ENCODE measurements around the gene PNPLA2.
A peak's percentile ranks its signal among the peaks of the same experiment; 100 is the strongest.

PNPLA2 gene

DNA sequence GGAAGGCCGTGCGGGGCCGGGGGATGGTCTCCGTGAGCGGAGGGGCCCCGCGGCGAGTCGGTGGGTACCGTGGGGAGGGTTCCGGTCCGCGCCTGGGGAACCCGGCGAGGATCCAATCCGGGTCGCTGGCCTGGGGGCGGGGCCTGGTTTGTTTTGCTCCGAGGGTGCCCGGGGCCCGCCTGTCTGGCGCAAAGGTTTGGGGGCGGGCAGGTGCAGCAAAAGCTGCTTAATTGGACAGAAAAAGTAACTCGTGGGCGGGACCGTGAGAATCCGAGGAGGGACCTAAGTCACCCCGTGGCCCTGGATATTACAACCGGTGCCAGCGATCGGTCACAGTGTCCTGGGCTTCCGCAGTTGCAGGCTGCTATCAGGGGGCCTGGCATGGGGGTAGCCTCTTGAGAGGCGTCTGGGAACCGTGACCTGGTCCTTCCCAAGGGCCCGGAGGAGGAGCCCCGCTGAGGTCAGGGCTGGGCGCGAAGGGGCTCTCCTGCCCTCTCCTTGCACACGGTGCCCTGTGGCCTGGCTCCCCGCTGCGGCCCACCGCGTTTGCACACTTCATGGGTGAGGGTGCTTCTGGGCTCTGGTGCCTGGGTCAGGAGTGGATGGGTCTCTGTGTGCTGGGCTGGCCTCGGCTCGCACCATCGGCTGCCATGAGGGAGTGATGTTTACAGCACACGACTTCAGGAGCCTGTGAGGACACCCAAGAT, 1.4 kb downstream of the PNPLA2 start:
- peak; percentile 51 for DNase-seq

DNA sequence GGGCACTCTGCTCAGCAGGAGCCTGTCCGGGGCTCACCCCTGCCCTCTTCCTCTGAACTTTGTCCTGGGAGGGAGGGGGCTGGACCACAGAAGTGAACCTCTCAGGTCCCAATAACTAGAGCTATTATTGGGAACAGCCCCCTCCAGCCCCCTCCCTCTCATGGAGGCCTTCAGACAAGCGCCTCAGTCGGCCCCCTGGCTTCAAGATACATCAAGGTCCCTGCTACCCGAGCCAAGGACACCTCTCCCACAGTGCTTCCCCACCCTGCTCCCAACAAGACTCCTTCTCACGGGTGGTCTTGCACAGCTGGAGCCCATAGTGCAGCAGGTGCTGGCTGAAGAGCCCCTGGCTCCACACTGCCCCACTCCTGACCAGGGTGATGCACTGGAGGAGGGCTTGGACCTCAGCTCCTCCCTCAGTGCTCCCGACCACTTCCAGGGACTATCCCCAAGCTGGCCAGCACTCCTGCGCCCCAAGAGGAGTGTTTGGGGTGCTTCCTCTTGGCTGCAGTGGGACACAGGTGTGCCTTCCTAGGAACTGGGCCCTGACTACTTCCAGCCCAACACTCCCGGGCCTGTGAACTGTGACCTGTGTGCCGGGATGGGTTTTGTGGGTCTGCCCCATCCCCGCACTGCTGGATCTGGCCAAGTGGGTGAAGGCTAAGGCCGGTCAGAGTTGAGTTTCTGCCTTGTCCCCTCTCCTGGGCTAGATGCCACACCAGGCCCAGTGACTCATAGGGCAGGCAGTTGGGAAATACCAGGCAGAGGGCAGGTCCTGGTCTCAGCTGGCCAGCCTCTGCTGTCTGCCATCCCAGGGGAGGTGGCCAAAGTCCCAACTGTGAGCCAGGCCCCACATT, 2.2 kb downstream of the PNPLA2 start:
- DNase-seq = no peak

DNA sequence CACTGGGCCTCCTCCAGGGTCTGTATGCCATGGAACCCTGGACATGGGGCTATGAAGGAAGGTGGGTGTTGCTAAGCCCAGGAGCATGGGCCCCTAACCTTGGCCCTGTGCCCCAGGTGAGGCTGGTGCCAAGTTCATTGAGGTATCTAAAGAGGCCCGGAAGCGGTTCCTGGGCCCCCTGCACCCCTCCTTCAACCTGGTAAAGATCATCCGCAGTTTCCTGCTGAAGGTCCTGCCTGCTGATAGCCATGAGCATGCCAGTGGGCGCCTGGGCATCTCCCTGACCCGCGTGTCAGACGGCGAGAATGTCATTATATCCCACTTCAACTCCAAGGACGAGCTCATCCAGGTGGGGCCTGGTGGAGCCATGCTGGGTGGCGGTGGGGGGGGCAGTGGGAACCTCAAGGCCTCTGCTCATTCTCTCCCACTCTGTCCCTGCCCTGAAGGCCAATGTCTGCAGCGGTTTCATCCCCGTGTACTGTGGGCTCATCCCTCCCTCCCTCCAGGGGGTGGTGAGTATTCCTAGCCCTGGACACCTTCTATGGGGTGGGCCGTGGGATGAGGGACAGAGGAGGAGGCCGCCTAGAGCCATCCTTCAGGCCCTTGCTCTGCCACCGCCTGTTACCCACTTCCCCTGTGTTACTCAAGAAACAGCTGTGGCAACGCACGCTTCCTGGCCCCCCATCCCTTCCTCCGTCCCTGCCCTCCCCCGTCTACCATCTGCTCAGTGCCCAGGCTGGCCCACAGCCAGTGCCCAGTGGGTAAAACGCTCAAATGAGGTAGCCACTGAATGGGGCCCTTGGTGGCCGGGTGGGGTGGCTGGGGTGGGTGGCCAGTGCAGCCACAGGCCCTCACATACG, 3.0 kb downstream of the PNPLA2 start:
- no peak for DNase-seq

DNA sequence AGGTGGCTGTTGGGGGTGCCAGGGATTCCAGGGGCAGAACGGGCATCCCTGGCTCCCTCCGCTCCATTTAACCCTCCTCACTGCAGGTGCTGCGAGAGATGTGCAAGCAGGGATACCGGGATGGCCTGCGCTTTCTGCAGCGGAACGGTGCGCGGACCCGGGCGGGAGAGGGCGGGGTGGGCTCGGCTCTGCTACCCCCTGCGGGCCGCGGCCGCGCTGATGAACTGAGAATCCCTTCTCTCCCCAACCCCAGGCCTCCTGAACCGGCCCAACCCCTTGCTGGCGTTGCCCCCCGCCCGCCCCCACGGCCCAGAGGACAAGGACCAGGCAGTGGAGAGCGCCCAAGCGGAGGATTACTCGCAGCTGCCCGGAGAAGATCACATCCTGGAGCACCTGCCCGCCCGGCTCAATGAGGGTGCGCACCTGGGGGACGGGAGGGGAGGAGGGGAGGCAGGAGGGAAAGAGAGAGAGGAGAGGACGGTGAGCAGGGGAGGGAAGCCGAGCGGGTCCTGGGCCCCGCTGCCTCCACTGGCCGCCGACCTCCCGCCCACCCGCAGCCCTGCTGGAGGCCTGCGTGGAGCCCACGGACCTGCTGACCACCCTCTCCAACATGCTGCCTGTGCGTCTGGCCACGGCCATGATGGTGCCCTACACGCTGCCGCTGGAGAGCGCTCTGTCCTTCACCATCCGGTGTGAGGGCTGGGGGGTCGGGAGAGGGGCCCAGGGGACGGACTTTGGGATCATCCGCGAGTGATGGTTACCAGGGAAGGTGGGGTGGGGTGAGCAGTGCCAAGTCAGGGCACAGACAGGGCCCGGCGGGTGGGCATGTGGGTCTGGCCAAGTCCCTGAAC, 5.0 kb downstream of the PNPLA2 start:
- DNase-seq = no peak

DNA sequence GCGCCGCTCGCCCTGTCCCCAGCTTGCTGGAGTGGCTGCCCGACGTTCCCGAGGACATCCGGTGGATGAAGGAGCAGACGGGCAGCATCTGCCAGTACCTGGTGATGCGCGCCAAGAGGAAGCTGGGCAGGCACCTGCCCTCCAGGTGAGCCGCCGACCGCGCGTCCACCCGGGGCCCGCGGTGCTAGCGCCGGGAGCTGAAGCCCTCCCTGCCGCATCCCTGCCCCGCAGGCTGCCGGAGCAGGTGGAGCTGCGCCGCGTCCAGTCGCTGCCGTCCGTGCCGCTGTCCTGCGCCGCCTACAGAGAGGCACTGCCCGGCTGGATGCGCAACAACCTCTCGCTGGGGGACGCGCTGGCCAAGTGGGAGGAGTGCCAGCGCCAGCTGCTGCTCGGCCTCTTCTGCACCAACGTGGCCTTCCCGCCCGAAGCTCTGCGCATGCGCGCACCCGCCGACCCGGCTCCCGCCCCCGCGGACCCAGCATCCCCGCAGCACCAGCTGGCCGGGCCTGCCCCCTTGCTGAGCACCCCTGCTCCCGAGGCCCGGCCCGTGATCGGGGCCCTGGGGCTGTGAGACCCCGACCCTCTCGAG, 5.7 kb downstream of the PNPLA2 start:
- peak; percentile 61 for DNase-seq

DNA sequence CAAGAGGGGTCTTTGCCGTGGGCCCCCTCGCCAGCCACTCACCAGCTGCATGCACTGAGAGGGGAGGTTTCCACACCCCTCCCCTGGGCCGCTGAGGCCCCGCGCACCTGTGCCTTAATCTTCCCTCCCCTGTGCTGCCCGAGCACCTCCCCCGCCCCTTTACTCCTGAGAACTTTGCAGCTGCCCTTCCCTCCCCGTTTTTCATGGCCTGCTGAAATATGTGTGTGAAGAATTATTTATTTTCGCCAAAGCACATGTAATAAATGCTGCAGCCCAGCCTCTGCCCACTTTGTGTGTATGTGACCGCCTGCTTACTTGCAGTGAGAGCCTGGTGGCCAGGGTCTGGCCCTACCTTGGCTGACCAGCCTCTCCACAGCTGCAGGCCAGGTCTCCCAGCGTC, 6.2 kb downstream of the PNPLA2 start:
- DNase-seq = no peak

DNA sequence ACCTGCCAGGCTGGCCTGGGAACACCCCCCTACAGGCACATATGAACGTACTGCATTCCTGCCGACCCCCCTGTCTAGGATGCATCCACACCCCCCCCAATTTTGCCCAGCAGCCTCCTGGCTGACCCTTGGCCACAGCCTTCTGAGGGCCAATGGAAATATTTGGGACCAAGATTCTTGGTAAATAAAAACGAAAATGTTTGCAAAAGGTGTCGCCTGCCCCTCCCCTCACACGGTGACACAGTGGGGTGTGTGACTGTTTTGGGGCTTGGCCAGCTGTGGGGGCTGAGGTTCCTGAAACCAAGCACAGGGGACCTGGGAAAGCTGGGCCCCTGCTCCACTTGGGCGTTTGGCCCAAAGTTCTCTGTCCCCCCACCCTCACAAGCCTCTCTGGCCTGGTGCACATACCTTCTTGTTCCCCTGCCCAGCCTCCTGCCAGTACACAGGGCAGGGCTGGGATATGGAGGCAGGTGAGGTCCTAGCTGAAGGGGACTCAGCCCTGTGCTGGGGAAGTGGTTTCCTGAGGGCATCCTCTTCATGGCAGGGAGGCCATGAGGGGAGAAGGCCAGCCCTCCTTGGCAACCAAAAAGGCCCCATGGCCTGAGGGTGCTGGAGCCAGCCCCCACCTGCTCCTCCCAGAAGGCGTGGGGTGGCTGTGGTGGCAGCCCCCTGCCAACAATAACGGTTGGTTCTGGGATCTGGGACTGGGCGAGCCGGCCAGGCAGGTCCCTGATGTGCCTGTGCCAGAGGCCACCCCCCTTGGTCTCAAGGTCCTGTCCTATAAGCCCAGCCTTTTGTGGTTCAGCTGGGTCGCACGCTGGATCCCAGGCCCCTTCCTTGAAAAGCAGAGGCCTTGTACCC, 6.9 kb downstream of the PNPLA2 start:
- DNase-seq = no peak

DNA sequence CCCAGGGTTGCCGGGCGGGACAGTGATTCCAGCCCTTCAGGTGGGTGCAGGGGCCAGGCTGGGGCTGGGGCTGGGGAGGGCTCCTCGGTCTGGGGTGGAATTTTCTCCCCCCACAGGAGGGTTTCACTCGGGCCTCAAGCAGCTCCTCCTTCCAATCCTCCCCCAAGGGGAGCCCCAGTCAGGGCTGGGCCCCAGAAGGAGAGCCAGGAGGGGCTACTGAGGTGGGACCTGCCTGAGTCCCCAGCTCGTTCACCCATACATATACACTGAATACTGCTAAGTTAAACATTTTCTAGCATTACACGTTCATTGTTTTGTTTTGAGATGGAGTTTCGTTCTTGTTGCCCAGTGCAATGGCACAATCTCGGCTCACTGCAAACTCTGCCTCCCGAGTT, 7.5 kb downstream of the PNPLA2 start:
- no peak for DNase-seq

DNA sequence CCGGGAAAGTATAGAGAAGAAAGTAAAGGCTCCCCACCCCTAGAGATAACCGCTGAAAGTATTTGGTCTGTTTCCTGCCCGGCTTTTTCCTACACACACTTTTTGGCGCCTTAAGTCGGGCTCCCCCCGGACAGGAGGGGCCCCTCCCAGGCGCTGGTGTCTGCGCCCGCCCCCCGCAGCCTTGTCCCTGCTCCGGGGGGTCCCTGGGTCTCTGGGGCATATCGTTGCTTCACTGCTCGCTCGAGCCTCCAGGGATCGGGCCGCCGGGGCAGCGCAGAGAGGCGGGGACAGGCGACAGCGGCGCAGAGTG, 8.1 kb downstream of the PNPLA2 start:
- DNase-seq = no peak

DNA sequence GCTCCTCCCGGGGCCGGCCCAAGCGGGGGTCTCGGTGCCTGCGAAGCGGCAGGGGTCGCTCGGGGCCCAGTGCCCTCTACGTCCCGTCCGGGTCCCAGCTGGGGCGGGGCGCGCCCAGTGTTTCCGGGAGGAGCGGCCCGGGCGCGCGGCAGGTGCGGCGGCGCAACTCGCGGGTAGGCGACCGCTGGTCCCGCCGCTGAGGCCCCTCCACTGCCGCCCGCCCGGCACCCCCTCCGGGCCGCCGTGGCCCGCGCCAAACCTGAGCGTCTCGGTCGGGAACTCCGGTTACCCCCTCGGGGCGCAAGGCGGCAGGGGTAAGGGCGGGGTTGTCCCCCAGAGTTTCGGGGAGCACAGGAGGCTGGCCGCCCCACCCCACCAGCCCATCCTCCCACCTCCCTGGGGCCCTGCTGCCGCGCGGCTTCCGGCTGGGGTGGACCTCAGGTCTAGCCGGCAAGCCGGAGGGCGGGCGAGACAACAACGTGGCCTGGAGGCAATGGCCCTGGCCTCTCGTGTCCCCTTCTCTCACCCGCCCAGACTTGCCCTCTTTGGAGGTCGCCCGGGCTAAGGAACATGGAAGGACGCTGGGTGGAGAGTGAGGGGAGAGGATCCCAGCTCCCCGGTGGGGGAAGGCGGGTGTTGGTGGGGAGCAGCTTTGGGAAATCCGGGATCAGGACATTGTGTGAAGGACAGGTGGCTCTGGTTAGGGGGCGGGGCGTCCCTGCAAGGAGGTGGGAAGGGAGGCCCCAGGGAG, 8.6 kb downstream of the PNPLA2 start:
- DNase-seq = peak; percentile 54

DNA sequence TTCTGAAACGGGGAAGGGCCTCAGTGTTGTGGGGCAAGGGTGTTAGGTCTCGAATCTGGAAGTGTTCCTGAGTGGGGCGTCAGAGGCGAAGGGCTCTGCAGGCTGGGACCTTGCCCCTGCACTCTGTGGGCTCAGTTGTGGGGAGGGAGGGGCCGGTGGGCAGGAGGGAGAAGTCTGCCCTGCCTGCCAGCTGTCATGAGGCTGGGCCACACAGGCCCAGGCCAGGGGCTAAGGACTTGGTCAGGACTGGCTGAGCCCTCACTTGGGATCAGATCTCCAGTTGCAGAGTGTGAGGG, 9.1 kb downstream of the PNPLA2 start, which contains the start of gene CRACR2B:
TSS of gene CRACR2B (plus strand) at position 23 of the 296 bp plus-strand sequence. CDS start 689 bp downstream, outside the sequence.
- no peak for DNase-seq

DNA sequence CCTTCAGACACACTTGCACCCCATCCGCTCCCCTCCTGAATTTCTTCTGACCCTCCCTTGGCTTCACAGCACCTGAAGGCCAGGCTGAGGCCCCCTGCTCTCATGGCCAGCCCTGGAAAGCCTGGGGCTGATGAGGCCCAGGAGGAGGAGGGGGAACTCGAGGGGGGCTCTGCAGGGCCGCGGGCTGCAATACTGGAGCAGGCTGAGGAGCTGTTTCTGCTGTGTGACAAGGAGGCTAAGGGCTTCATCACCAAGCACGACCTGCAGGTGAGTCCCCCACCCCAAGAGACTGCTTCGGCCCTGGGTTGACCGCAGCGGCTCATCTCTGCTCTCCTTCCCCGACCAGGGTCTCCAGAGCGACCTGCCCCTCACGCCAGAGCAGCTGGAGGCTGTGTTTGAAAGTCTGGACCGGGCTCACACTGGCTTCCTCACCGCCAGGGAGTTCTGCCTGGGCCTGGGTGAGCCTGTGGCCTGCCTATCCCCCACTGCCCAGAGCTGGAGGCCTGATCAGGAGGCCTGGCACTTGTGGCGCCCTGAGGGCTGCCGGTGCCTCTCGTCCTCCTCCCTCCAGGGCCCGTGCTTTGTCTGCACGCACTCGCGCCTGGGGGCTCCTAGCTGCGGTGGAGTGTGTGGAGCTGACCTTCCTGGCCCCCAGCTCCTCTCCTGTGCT, 9.9 kb downstream of the PNPLA2 start:
- no peak for DNase-seq

DNA sequence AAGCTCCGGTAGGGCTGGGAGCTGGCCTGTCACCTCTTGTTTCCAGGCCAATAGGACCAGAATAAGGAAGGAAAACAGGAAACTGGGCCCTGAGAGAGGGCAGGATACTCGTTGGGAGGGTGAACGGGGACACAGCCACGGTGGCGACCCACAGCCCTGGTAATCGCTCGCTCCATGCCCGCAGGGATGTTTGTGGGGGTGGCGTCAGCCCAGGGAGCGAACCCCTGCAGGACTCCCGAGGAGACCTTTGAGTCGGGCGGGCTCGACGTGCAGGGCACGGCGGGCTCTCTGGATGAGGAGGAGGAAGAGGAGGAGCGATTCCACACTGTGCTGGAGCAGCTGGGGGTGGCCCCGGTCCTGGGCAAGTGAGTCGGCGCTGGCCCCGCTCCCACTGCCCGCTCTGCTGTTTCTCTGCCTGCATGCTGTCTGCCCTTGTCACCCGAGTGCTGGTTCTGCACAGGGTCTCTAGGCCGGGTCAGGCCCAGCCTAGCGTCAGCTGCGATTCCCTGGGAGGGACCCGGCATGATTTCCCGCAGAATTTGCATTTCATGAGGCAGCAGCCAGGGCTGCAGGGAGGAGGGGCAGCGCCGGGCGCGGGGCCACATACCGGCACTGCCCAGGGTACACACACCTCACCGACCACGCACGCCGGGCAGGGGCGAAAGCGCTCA, 10.6 kb downstream of the PNPLA2 start:
- peak; percentile 82 for DNase-seq

DNA sequence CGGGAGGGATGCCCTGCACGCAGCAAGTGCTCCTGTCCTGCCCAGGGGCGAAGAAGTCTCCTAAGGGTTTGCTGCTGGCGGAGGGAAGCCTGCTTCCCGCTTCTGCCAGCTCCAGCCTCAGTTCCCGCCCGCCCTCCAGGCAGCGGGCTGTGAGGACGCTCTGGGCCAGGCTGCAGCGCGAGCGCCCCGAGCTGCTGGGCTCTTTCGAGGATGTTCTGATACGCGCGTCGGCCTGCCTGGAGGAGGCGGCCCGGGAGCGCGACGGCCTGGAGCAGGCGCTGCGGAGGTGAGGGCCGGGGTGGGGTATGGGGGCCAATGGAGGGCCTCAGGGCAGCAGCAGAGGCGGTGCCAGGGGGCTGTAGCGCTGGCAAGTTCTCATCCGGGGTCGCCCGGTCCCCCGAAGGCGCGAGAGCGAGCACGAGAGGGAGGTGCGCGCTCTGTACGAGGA, 11.2 kb downstream of the PNPLA2 start:
- DNase-seq = no peak

DNA sequence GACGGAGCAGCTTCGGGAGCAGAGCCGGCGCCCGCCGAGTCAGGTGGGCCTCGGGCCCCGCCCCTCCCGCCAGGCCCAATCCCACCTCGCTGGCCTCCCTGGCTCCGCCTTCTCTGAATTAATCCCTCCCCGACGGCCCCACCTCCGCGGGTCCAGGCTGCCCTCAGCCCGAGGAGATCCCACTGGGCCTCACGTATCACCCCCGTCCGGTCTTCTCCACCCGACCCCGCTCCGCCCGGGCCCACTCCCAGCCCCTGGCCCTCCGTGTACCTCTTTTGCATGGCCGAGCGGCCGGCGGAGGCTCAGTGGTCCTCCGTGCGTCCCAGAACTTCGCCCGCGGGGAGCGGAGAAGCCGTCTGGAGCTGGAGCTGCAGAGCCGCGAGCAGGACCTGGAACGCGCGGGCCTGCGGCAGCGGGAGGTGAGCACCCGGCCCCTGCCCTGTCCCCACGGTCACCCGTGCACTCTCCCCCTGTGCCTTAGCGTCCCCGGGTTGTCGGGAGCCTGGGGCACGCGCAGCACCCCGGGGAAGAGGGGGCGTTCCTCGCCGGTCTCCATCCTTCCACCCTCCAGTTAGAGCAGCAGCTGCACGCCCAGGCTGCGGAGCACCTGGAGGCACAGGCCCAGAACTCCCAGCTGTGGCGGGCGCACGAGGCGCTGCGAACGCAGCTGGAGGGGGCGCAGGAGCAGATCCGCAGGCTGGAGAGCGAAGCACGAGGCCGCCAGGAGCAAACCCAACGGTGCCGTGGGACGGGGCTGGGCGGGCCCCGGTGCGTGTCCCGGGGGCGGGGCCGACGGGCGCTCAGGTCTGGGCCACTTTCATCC, 11.8 kb downstream of the PNPLA2 start:
- peak; percentile 76 for DNase-seq

DNA sequence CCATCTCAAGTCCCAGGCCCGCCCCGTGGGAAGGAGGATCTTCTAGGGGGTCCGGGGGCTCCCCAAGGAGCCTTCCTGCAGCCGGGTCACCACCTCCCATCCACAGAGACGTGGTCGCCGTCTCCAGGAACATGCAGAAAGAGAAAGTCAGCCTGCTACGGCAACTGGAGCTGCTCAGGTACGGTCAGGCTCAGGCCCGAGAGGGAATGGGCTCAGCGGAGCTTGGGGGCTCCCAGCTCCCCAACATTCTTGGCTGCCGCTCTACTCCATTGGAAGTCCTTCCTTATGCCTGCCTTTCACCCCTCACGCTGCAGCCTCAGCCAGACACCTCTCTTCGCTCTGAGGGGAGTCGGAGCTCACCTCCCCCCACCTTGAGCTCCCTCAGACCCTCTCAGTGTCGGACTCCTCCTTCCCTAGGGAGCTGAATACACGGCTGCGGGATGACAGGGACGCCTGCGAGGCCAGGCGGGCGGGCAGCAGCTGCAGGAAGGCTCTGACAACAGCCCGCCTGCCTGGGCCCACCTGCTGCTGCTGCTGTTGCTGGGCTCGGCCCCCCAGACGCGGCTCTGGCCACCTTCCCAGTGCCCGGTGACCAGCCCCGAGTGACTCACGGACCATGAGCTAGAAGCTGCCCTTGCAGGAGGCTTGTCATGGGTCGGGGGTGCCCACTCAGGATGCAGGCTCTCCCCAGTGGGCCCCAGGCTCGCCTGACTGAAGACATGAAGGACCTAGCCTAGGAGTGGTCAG, 12.6 kb downstream of the PNPLA2 start:
- no peak for DNase-seq

DNA sequence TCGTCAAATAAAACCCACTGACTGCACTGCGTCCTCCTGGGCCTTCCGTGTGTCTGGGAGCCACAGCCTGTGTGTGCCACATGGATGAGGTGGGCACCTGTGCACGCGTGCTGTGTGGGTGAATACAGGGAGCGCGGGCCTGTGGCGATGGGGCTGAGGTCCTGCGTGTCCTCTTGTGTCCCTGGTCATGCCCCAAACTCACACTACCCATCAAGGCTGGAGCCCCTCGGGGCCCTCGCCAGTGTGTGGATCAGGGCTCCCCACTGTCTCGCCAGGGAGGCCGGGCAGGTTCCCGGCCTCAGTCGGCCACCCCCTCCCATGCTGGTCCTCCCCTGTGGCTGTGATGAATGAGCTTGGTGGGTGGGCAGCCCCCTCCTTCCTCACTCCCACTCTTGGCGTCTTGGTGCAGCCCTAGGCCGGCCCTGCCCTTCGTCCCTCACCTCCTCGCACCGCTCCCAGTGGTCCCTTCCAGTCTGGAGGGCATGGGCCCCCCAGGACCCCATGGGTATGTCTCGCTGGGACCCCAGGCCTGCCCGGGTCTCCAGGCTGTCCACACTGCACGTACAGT, 13.3 kb downstream of the PNPLA2 start:
- no peak for DNase-seq
